NCI-H1105 (cell line): ENCODE results near the gene GINS1.

ENCODE experiments used
- DNase-seq: peaks from one replicate; lab custom pipeline; 2025; lab: John Stamatoyannopoulos, UW

Gene GINS1

GRCh38 chr20:25407311-25408169 is at the start of gene GINS1:
TSS of gene GINS1 (plus strand) at chr20:25407673. CDS start at chr20:25407821, 148 bp downstream.
- DNase-seq: peak; percentile 92

- no peak for DNase-seq
These were observed 46.7 kb upstream of the GINS1 start for GRCh38 chr20:25360631-25361286.

GRCh38 chr20:25361287-25361683 is 46.2 kb upstream of the GINS1 start:
- no peak for DNase-seq

GRCh38 chr20:25364180-25364788 is 43.2 kb upstream of the GINS1 start:
- no peak for DNase-seq

- no peak for DNase-seq
These were observed 42.4 kb upstream of the GINS1 start for GRCh38 chr20:25364879-25365699.

GRCh38 chr20:25368526-25368925 is 38.9 kb upstream of the GINS1 start:
- no peak for DNase-seq

- DNase-seq: no peak
These were observed 38.5 kb upstream of the GINS1 start for GRCh38 chr20:25368976-25369375.

- no peak for DNase-seq
These were observed 37.9 kb upstream of the GINS1 start for GRCh38 chr20:25369529-25369928.

- no peak for DNase-seq
These were observed 37.5 kb upstream of the GINS1 start for GRCh38 chr20:25369971-25370370.

- DNase-seq: no peak
These were observed 34.7 kb upstream of the GINS1 start for GRCh38 chr20:25372584-25373336.

GRCh38 chr20:25374842-25375241 is 32.6 kb upstream of the GINS1 start:
- no peak for DNase-seq

GRCh38 chr20:25376236-25376635 is 31.2 kb upstream of the GINS1 start:
- DNase-seq: no peak

GRCh38 chr20:25376886-25377285 is 30.6 kb upstream of the GINS1 start:
- no peak for DNase-seq

- DNase-seq: no peak
These were observed 29.1 kb upstream of the GINS1 start for GRCh38 chr20:25378189-25378883.

- no peak for DNase-seq
These were observed 28.4 kb upstream of the GINS1 start for GRCh38 chr20:25378884-25379733.

- DNase-seq: no peak
These were observed 26.4 kb upstream of the GINS1 start for GRCh38 chr20:25380945-25381614.

- no peak for DNase-seq
These were observed 24.6 kb upstream of the GINS1 start for GRCh38 chr20:25382704-25383370.

GRCh38 chr20:25389401-25389857 is 18.0 kb upstream of the GINS1 start:
- DNase-seq: no peak
